Kidney epithelial cell (primary cell): ENCODE data around the gene MAVS. TPM values are rescaled to one million over a fixed set of nuclear protein-coding genes. Genes with fewer than 3 reads are reported as not detected.

Experiments
- DNase-seq: peaks from one replicate; pipeline ENCODE4 v3.0.0-alpha.2; 2010; ENCODE audit warnings: low read depth
- H3K27me3 ChIP-seq: 2 replicates; pipeline ENCODE4 v1.6.0; 2011; ENCODE audit warnings: low read length; ENCODE audit not compliant: control insufficient read depth, insufficient read depth
- H3K36me3 ChIP-seq: 2 replicates; pipeline ENCODE4 v1.5.1; 2011; ENCODE audit warnings: low read length; ENCODE audit not compliant: control insufficient read depth, insufficient read depth
- H3K4me3 ChIP-seq: 2 replicates; pipeline ENCODE4 v1.5.1; 2011; ENCODE audit warnings: low read depth, mild to moderate bottlenecking, control low read depth, low read length
- total RNA-seq: library from RNA; depleted of rRNA; stranded (reverse); fragments of >200 nt; gene quantifications from 2 replicates; pipeline ENCODE4 v1.2.3, GENCODE V29; 2015
- TF ChIP-seq, protein P1 (sequence below): IDR thresholded peaks from 2 replicates; pipeline ENCODE4 v1.5.1; 2011; ENCODE audit warnings: mild to moderate bottlenecking, moderate library complexity, low read length, control low read depth, inconsistent platforms; ENCODE audit not compliant: insufficient read depth, poor library complexity, severe bottlenecking

The MAVS gene
- total RNA-seq, 1 donor from 2014 or later = 30.8 TPM

DNA sequence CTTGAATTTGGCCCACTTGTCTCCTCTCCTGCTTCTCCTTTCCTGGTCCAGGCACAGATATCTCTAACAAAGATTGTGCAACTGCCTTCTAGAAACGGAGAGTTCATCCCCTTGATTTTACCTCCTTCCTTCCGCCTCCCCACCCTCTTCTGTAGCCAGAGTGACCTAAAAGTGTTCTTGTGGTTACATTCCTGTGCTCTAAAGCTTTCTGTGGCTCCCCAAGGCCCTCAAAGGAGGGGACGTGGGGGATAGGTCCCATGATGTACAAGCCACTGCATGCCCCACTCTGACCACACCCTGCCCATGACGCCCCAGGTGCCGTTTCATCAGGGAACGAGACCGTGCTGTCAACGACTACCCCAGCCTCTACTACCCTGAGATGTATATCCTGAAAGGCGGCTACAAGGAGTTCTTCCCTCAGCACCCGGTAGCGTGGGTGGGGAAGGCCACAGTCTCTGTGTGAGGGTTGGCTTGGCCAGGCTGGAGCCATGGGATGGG is 42.3 kb upstream of the MAVS start:
- H3K27me3 ChIP-seq = no peaks in the 10 kb centered on the region
- H3K4me3 ChIP-seq = no peak overlapping the region
- TF ChIP-seq, protein P1, sequence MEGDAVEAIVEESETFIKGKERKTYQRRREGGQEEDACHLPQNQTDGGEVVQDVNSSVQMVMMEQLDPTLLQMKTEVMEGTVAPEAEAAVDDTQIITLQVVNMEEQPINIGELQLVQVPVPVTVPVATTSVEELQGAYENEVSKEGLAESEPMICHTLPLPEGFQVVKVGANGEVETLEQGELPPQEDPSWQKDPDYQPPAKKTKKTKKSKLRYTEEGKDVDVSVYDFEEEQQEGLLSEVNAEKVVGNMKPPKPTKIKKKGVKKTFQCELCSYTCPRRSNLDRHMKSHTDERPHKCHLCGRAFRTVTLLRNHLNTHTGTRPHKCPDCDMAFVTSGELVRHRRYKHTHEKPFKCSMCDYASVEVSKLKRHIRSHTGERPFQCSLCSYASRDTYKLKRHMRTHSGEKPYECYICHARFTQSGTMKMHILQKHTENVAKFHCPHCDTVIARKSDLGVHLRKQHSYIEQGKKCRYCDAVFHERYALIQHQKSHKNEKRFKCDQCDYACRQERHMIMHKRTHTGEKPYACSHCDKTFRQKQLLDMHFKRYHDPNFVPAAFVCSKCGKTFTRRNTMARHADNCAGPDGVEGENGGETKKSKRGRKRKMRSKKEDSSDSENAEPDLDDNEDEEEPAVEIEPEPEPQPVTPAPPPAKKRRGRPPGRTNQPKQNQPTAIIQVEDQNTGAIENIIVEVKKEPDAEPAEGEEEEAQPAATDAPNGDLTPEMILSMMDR = no peak
- peaks cover 1% of the 10 kb centered on the region for H3K36me3 ChIP-seq
- DNase-seq = no peak

DNA sequence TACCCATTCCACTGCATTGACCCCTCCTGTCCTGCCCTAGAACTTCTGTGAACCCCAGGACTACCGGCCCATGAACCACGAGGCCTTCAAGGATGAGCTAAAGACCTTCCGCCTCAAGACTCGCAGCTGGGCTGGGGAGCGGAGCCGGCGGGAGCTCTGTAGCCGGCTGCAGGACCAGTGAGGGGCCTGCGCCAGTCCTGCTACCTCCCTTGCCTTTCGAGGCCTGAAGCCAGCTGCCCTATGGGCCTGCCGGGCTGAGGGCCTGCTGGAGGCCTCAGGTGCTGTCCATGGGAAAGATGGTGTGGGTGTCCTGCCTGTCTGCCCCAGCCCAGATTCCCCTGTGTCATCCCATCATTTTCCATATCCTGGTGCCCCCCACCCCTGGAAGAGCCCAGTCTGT is 41.9 kb upstream of the MAVS start:
- Histone ChIP-seq H3K27me3 (no peaks in the 10 kb centered on the region), H3K4me3 (no peak overlapping the region), H3K36me3 (peaks cover 1% of the 10 kb centered on the region)
- TF ChIP-seq, protein P1 = no peak
- no peak for DNase-seq

DNA sequence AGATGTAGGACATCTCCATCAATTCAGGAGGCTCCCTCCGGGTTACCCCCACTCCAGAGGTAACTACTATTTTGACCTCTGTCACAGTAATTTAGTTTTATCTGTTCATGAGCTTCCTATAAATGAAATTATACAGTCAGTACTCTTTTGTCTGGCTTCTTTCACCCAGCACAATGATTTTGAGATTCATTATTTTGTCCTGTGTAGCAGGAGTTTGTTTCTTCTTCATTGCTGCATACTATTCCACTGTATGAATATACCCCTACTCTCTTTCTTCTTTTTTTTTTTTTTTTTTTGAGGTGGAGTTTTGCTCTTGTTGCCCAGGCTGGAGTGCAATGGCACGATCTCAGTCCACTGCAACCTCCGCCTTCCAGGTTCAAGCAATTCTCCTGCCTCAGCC is 38.1 kb upstream of the MAVS start:
- Histone ChIP-seq H3K4me3 (no peak overlapping the region), H3K27me3 (no peaks in the 10 kb centered on the region), H3K36me3 (no peaks in the 10 kb centered on the region)
- TF ChIP-seq, protein P1 = no peak
- DNase-seq = no peak

DNA sequence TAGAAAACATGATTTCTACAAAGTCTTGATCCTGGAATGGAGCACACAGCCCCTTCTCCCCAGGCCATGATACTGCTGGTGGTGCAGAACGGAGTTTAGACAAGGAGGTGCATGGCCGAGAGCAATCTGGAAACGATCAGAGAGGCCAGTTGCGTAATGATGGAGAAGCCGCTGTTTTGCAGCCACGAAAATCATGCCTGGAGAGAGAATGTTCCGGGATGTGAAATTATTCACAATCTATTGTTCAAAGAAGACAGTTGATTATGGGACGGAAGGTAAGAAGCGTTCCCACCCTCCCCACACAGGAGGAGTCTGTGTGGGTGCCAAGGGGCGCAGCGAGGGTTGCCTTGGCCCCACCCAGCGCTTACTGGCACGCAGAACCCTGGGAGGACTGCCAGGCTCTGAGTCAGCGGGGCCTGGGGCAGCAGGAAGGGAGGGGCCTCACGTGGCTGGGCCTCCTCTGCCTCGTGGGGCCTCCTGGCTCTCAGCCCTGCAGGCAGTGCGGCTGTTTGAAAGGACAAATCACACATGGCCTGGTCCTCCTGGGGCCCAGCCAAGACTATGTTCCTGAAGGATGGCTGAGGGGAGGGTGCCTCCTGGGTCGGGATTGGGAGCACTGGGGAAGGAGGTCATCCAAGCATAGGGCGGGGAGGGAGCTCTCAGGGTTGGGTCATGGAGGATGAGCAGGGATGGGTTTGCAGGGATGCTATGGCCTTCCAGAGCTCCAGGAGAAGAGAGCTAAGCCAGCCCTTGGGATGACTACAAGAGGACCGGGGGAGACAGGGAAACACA is 35.0 kb upstream of the MAVS start:
- DNase-seq = peak; percentile 74
- Histone ChIP-seq H3K36me3 (no peaks in the 10 kb centered on the region), H3K27me3 (no peaks in the 10 kb centered on the region), H3K4me3 (no peak overlapping the region)
- TF ChIP-seq, protein P1 = no peak

DNA sequence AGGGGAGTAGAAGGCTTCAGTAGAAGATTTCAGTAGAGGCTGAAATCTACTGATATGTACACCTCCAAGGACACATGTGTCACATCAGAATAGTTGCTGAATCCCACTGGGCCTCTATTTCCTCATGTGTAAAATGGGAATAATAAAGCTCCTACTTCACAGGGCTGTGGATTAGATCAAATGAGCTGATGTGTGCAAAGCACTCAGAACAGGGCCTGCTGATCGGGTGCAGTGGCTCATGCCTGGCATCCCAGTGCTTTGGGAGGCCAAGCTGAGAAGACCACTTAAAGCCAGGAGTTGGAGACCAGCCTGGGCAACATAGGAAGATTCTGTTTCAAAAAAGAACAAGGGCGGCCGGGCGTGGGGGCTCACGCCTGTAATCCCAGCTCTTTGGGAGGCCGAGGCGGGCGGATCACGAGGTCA is 34.4 kb upstream of the MAVS start:
- Histone ChIP-seq H3K27me3 (no peaks in the 10 kb centered on the region), H3K4me3 (no peak overlapping the region), H3K36me3 (no peaks in the 10 kb centered on the region)
- TF ChIP-seq, protein P1 = no peak
- no peak for DNase-seq
